ENCODE data around the gene ITSN2. TPM values are rescaled to one million over a fixed set of nuclear protein-coding genes. Genes with fewer than 3 reads are reported as not detected.

Gene ITSN2
- total RNA-seq, 2 donors from 2014 or later = 42.8 to 45.7 TPM

GRCh38 chr2:24280645-24281044 lies 79.7 kb downstream of the ITSN2 start:
- Histone ChIP-seq H3K9me3 (no peaks in the 10 kb centered on the region), H3K27me3 (replicated peaks; ENCODE audit: insufficient read depth) (no peaks in the 10 kb centered on the region), H3K27ac (no peak overlapping the region), H3K36me3 (no peaks in the 10 kb centered on the region), H3K4me3 (no peak overlapping the region), H3K4me1 (replicated peaks) (no peaks in the 10 kb centered on the region)
- intact Hi-C loops (cut with DNase I) = no loop called here
- WGBS = 95% methylated on average over 2 of the region's 2 CpGs
- no peak for TF ChIP-seq POLR2AphosphoS5 (IDR thresholded peaks at IDR 0.05)
- no peak for DNase-seq (ENCODE audit: low spot score)

GRCh38 chr2:24280161-24280560 lies 80.2 kb downstream of the ITSN2 start:
- intact Hi-C loops (cut with DNase I) = no loop called here
- Histone ChIP-seq H3K4me1 (replicated peaks) (no peaks in the 10 kb centered on the region), H3K36me3 (no peaks in the 10 kb centered on the region), H3K27me3 (replicated peaks; ENCODE audit: insufficient read depth) (no peaks in the 10 kb centered on the region), H3K27ac (no peak overlapping the region), H3K9me3 (no peaks in the 10 kb centered on the region), H3K4me3 (no peak overlapping the region)
- 93% methylated on average over 4 of the region's 4 CpGs for WGBS
- no peak for TF ChIP-seq POLR2AphosphoS5 (IDR thresholded peaks at IDR 0.05)
- TF ChIP-seq CTCF (IDR thresholded peaks at IDR 0.05) = no peak
- no peak for TF ChIP-seq POLR2A (IDR thresholded peaks at IDR 0.05)
- no peak for DNase-seq (ENCODE audit: low spot score)

- H3K27me3 ChIP-seq (replicated peaks; ENCODE audit: insufficient read depth) = no peaks in the 10 kb centered on the region
- 35% methylated on average over 4 of the region's 4 CpGs for WGBS
- peak; percentile 30 for DNase-seq (ENCODE audit: low spot score)
- no peaks in the 10 kb centered on the region for H3K4me1 ChIP-seq (replicated peaks)
- peak; percentile 53 for TF ChIP-seq POLR2AphosphoS5 (IDR thresholded peaks at IDR 0.05)
- TF ChIP-seq POLR2A (IDR thresholded peaks at IDR 0.05) = peak; percentile 14
- no peak for TF ChIP-seq CTCF (IDR thresholded peaks at IDR 0.05)
- intact Hi-C loops (cut with DNase I) = no loop called here
- H3K9me3 ChIP-seq = no peaks in the 10 kb centered on the region
- no peaks in the 10 kb centered on the region for H3K36me3 ChIP-seq
- H3K27ac ChIP-seq = peak overlapping the region in 1 of 2 donors; percentile 15
- H3K4me3 ChIP-seq = no peak overlapping the region
Measured at GRCh38 chr2:24276349-24276899, 83.9 kb downstream of the ITSN2 start.

- no peaks in the 10 kb centered on the region for H3K36me3 ChIP-seq
- H3K4me1 ChIP-seq (replicated peaks) = no peaks in the 10 kb centered on the region
- H3K27ac ChIP-seq = no peak overlapping the region
- no peaks in the 10 kb centered on the region for H3K9me3 ChIP-seq
- TF ChIP-seq POLR2AphosphoS5 (IDR thresholded peaks at IDR 0.05) = no peak
- no peak for TF ChIP-seq POLR2A (IDR thresholded peaks at IDR 0.05)
- TF ChIP-seq CTCF (IDR thresholded peaks at IDR 0.05) = no peak
- H3K4me3 ChIP-seq = no peak overlapping the region
- no peak for DNase-seq (ENCODE audit: low spot score)
- H3K27me3 ChIP-seq (replicated peaks; ENCODE audit: insufficient read depth) = no peaks in the 10 kb centered on the region
- intact Hi-C loops (cut with DNase I) = no loop called here
Measured at GRCh38 chr2:24274809-24275208, 85.5 kb downstream of the ITSN2 start.

- WGBS = 92% methylated on average over 2 of the region's 2 CpGs
- no peaks in the 10 kb centered on the region for H3K36me3 ChIP-seq
Measured at GRCh38 chr2:24273598-24273997, 86.7 kb downstream of the ITSN2 start.

More at GRCh38 chr2:24273598-24273997, 86.7 kb downstream of the ITSN2 start:
- no peak for TF ChIP-seq POLR2AphosphoS5 (IDR thresholded peaks at IDR 0.05)
- TF ChIP-seq CTCF (IDR thresholded peaks at IDR 0.05) = no peak
- TF ChIP-seq POLR2A (IDR thresholded peaks at IDR 0.05) = no peak
- no peaks in the 10 kb centered on the region for H3K4me1 ChIP-seq (replicated peaks)
- no peak for DNase-seq (ENCODE audit: low spot score)
- no peak overlapping the region for H3K4me3 ChIP-seq
- H3K27ac ChIP-seq = no peak overlapping the region
- H3K9me3 ChIP-seq = no peaks in the 10 kb centered on the region
- H3K27me3 ChIP-seq (replicated peaks; ENCODE audit: insufficient read depth) = no peaks in the 10 kb centered on the region
- intact Hi-C loops (cut with DNase I) = no loop called here
